Nephron progenitor cell (in vitro differentiated cells): Measurements from ENCODE around the gene PLA2G6.

ENCODE experiments used
- DNase-seq: peaks from one replicate; pipeline ENCODE4 v3.0.0; 2021
- H3K27ac Mint-ChIP-seq: 2 replicates; pipeline ENCODE4 v1.8.0; 2021; ENCODE audit warnings: mild to moderate bottlenecking, moderate library complexity, mixed read lengths
- H3K27me3 Mint-ChIP-seq: 2 replicates; pipeline ENCODE4 v1.8.0; 2021; ENCODE audit warnings: mild to moderate bottlenecking, low read depth, mixed read lengths; ENCODE audit not compliant: poor library complexity
- H3K36me3 Mint-ChIP-seq: 2 replicates; pipeline ENCODE4 v1.8.0; 2021; ENCODE audit warnings: low read depth, mixed read lengths
- H3K4me1 Mint-ChIP-seq: 2 replicates; pipeline ENCODE4 v1.8.0; 2021; ENCODE audit warnings: mixed read lengths
- H3K4me3 Mint-ChIP-seq: 2 replicates; pipeline ENCODE4 v1.8.0; 2021; ENCODE audit warnings: mild to moderate bottlenecking, moderate library complexity, mixed read lengths
- H3K9me3 Mint-ChIP-seq: 2 replicates; pipeline ENCODE4 v1.8.0; 2021; ENCODE audit warnings: mild to moderate bottlenecking, moderate library complexity, mixed read lengths
- TF ChIP-seq, protein P1 (sequence below): fragments of 200-600 bp; sonication (generic); IDR thresholded peaks from 2 replicates; pipeline ENCODE4 v1.5.0; 2021; ENCODE audit warnings: antibody characterized with exemption

The PLA2G6 gene

DNA sequence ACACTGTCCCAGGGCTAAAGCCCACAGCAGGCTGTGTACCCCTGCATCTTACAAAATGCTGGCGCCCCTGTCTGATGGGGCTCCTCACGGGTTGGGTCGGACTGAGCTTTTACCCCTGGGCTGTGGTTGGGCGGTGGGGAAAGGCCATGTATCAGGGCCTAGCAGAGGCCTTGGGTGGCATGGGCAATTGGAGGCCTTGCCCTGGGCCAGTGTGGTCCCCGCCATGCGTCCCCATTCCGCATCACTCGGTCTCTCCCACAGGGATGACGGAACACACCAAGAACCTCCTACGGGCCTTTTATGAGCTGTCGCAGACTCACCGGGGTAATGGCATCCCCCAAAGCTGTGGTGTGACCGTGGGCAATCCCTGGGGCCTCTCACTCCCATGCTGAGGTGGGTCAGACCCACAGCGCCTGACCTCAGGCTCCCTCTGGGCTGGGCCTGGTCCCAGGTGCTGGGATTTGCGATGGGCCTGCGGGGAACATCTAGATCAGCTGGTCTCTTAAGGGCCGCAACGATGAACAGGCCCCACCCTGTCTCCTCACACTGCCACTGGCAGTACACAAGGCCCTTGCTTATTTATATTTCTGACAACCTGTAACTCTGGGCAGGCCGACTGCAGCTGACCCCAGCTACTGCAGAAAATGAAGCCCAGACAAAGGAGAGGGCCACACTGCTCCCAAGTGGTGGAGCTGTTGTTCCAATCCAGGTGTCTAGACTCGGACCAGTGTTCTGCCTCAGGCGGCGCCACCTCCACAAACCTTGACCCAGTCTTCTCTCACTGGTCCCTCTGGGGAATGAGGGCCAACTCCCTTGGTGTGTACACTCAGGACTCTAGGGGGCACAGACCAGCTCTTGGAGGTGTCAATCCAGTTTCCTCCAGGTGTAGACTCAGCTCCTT, 110.0 kb downstream of the PLA2G6 start:
- H3K36me3 Mint-ChIP-seq, result peaks cover 15% of the 10 kb centered on the region
- H3K4me1 Mint-ChIP-seq, result peaks cover 45% of the 10 kb centered on the region
- H3K9me3 Mint-ChIP-seq, result no peaks in the 10 kb centered on the region
- H3K27me3 Mint-ChIP-seq, result no peaks in the 10 kb centered on the region
- TF ChIP-seq, protein P1, sequence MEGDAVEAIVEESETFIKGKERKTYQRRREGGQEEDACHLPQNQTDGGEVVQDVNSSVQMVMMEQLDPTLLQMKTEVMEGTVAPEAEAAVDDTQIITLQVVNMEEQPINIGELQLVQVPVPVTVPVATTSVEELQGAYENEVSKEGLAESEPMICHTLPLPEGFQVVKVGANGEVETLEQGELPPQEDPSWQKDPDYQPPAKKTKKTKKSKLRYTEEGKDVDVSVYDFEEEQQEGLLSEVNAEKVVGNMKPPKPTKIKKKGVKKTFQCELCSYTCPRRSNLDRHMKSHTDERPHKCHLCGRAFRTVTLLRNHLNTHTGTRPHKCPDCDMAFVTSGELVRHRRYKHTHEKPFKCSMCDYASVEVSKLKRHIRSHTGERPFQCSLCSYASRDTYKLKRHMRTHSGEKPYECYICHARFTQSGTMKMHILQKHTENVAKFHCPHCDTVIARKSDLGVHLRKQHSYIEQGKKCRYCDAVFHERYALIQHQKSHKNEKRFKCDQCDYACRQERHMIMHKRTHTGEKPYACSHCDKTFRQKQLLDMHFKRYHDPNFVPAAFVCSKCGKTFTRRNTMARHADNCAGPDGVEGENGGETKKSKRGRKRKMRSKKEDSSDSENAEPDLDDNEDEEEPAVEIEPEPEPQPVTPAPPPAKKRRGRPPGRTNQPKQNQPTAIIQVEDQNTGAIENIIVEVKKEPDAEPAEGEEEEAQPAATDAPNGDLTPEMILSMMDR, result no peak
- H3K27ac Mint-ChIP-seq, result no peak overlapping the region
- H3K4me3 Mint-ChIP-seq, result no peak overlapping the region
- DNase-seq, result no peak

DNA sequence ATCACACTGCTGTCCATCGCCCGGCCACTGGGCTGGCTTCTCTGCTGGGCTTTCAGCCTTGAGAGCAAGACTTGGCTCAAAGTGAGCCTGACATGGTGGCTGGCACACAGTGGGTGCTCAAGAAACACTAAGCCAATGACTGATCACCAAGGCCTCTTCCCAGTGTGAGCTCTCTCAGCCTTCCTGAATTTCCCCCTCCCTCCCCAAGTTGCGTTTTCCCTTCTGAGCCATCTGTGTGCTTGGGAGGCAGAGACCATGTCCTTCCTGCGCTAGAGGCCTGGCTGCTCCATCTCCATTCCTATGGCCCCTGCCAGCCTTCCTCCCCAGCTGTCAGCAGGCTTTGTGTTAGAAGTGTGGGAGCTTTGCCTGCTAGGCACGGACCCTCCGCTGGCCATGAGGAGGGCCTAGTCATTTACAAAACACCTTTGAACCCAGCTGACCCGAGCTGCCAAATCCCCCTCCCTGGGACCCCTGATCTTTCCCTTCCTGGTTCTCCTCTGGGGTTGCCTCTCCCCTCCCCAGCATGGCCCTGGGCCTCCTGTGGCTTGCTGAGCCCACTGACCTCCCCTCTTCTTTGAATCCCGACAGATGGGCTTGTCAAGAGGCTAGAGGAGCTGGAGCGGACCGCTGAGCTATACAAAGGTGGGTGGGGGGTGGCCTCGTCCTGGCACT, 111.2 kb downstream of the PLA2G6 start:
- Mint-ChIP-seq H3K4me1 (peaks cover 36% of the 10 kb centered on the region), H3K27ac (peak overlapping the region; percentile 83), H3K9me3 (no peaks in the 10 kb centered on the region), H3K36me3 (peaks cover 20% of the 10 kb centered on the region), H3K4me3 (no peak overlapping the region), H3K27me3 (no peaks in the 10 kb centered on the region)
- TF ChIP-seq, protein P1, result no peak
- no peak for DNase-seq

- H3K27me3 Mint-ChIP-seq, result no peaks in the 10 kb centered on the region
- peaks cover 31% of the 10 kb centered on the region for H3K4me1 Mint-ChIP-seq
- peak overlapping the region; percentile 83 for H3K27ac Mint-ChIP-seq
- DNase-seq, result peak; percentile 50
- TF ChIP-seq, protein P1, result peak; percentile 43
- H3K36me3 Mint-ChIP-seq, result peaks cover 20% of the 10 kb centered on the region
- H3K4me3 Mint-ChIP-seq, result no peak overlapping the region
- no peaks in the 10 kb centered on the region for H3K9me3 Mint-ChIP-seq
Observed at GRCh38 chr22:38069372-38070249, 112.0 kb downstream of the PLA2G6 start.

DNA sequence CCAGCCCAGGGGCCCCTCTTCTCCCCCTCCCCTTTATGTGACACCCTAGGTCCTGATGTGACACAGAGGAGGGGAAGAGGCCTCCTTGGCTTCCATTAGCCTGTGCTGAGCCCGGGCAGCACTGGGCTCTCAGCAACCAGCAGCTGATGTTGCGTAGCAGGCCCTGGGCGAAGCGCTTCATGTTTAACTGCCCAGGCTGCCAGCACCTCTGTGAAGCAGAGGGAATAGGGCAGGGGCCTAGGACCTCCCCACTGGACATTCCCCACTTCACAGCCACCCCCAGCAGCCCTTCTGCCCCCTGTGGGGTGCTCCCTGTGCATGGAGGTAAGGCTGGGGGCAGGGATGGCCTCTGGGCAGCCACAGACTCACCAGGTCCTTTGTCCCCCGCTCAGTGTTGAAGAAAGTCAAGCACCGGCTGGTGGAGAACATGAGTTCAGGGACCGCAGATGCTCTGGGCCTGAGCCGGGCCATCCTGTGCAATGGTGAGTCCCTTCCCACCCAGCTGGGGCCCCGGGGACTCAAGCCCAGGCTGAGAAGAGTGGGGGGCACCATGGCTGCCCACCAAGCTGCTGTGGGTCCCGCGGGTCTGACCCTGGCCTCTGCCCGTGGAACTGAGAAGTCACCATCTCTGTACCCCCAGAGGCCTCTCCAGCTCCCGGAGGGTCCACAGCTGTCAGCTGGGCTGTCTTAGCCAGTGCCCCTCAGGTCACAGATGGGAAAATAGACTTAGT, 112.8 kb downstream of the PLA2G6 start:
- peaks cover 16% of the 10 kb centered on the region for H3K36me3 Mint-ChIP-seq
- DNase-seq, result no peak
- TF ChIP-seq, protein P1, result no peak
- H3K27me3 Mint-ChIP-seq, result no peaks in the 10 kb centered on the region
- peaks cover 31% of the 10 kb centered on the region for H3K4me1 Mint-ChIP-seq
- H3K4me3 Mint-ChIP-seq, result no peak overlapping the region
- H3K27ac Mint-ChIP-seq, result no peak overlapping the region
- H3K9me3 Mint-ChIP-seq, result no peaks in the 10 kb centered on the region

GRCh38 chr22:38067761-38068360, 113.8 kb downstream of the PLA2G6 start:
- Mint-ChIP-seq H3K27me3 (no peaks in the 10 kb centered on the region), H3K9me3 (no peaks in the 10 kb centered on the region), H3K27ac (peak overlapping the region; percentile 91), H3K36me3 (peaks cover 25% of the 10 kb centered on the region), H3K4me3 (peak overlapping the region; percentile 7), H3K4me1 (peaks cover 31% of the 10 kb centered on the region)
- DNase-seq, result no peak
- TF ChIP-seq, protein P1, result no peak
